Activated T-helper 17 cell treated with anti-CD3 and anti-CD28 coated beads, Interleukin-2, amount 50 U/mL, for 72 hours (primary cell): ENCODE data around the gene TMEM129. TPM values are rescaled to one million over a fixed set of nuclear protein-coding genes. Genes with fewer than 3 reads are reported as not detected.
A peak's percentile ranks its signal among the peaks of the same experiment; 100 is the strongest.

ENCODE experiments used
- ATAC-seq: fragments of 150-1000 bp; cut with Tn5 transposase; replicated peaks from 2 replicates; pipeline ENCODE4 v1.10.0; 2021; ENCODE audit warnings: mild to moderate bottlenecking, moderate library complexity
- H3K27ac Mint-ChIP-seq: one replicate; pipeline ENCODE4 v1.8.0; 2022; ENCODE audit warnings: mixed read lengths
- H3K27me3 Mint-ChIP-seq: one replicate; pipeline ENCODE4 v1.8.0; 2022; ENCODE audit warnings: mixed read lengths
- H3K36me3 Mint-ChIP-seq: one replicate; pipeline ENCODE4 v1.8.0; 2022; ENCODE audit warnings: low read depth, mild to moderate bottlenecking, mixed read lengths
- H3K4me1 Mint-ChIP-seq: one replicate; pipeline ENCODE4 v1.8.0; 2022; ENCODE audit warnings: mixed read lengths
- H3K4me3 Mint-ChIP-seq: one replicate; pipeline ENCODE4 v1.8.0; 2022; ENCODE audit warnings: mild to moderate bottlenecking, mixed read lengths
- H3K9me3 Mint-ChIP-seq: one replicate; pipeline ENCODE4 v1.8.0; 2022; ENCODE audit warnings: mixed read lengths
- total RNA-seq, 2 donors: library from RNA; stranded (reverse); gene quantifications; one replicate each; pipeline ENCODE4 v1.2.3, GENCODE V29; 2022

The TMEM129 gene
- total RNA-seq, 2 donors from 2014 or later: 15.7 to 16.0 TPM

GRCh38 chr4:1752284-1753041 is 31.3 kb upstream of the TMEM129 start:
- no peaks in the 10 kb centered on the region for H3K27me3 Mint-ChIP-seq
- H3K36me3 Mint-ChIP-seq: no peaks in the 10 kb centered on the region
- H3K4me1 Mint-ChIP-seq: no peaks in the 10 kb centered on the region
- no peaks in the 10 kb centered on the region for H3K9me3 Mint-ChIP-seq
- H3K27ac Mint-ChIP-seq: no peak overlapping the region
- H3K4me3 Mint-ChIP-seq: no peak overlapping the region
- peak; percentile 78 for ATAC-seq

DNA sequence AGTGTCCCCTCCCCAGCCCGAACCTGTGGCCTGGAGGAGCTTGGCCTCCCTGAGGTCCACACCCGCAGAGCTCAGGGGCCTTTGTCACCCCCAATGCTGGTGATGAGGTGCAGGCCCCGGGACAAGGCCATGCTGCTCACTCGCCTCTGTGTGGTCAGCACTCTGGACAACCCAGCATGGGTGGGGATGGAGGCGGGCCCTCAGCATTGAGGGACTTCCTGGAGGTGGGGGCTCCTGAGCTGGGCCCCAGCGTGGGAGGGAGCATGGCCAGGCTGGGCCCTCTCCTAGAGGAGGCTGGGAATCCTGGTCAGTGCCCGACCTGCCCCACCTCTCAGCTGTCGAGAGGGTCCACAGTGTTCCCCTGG is 30.8 kb upstream of the TMEM129 start:
- no peaks in the 10 kb centered on the region for H3K27me3 Mint-ChIP-seq
- ATAC-seq: no peak
- no peak overlapping the region for H3K4me3 Mint-ChIP-seq
- no peaks in the 10 kb centered on the region for H3K4me1 Mint-ChIP-seq
- no peaks in the 10 kb centered on the region for H3K36me3 Mint-ChIP-seq
- H3K9me3 Mint-ChIP-seq: no peaks in the 10 kb centered on the region
- no peak overlapping the region for H3K27ac Mint-ChIP-seq

- no peak overlapping the region for H3K27ac Mint-ChIP-seq
- no peak for ATAC-seq
Observed at GRCh38 chr4:1751155-1751918, 30.2 kb upstream of the TMEM129 start.

DNA sequence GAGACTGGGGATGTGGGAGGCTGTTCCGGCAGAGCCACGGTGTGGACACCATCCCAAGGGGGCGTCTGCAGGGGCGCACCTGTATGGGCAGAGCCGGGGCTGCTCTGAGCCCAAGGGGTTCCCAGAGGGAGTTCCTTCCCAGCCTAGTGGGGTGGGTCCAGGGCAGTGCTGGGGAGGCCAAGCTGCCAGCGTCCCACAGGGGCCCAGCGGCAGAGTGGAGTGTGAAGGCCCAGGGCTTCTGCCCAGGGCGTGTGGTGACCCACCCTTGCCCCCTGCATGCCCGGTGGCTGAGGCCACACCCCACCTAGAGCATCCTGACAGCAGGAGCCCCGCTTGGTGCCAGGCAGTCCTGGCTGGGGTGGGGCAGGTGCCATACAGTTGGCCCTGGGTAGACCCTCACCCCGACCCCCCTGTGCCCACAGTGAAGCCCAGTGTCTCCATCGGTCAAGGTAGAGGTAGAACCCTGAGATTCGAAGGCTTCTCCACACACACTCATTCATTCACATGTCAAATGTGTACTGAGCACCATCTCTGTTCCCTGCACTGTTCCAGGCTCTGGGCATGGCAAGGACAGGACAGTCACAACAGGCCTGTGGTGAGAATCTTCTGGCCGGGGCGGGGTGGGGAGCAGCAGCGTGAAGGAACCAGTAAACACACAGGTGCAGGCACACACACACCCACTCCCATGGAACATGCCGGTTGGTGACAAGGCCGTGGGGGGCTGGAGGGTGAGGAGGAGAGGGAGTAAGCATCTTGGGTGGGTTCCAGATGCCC is 29.4 kb upstream of the TMEM129 start:
- Mint-ChIP-seq H3K4me3 (no peak overlapping the region), H3K9me3 (no peaks in the 10 kb centered on the region), H3K36me3 (no peaks in the 10 kb centered on the region), H3K4me1 (no peaks in the 10 kb centered on the region), H3K27ac (no peak overlapping the region), H3K27me3 (no peaks in the 10 kb centered on the region)
- ATAC-seq: no peak

More at GRCh38 chr4:1751155-1751918, 30.2 kb upstream of the TMEM129 start:
- no peaks in the 10 kb centered on the region for H3K4me1 Mint-ChIP-seq
- no peaks in the 10 kb centered on the region for H3K9me3 Mint-ChIP-seq
- no peak overlapping the region for H3K4me3 Mint-ChIP-seq
- no peaks in the 10 kb centered on the region for H3K27me3 Mint-ChIP-seq
- H3K36me3 Mint-ChIP-seq: no peaks in the 10 kb centered on the region

GRCh38 chr4:1749826-1750225 is 28.7 kb upstream of the TMEM129 start:
- no peaks in the 10 kb centered on the region for H3K4me1 Mint-ChIP-seq
- no peak for ATAC-seq
- H3K9me3 Mint-ChIP-seq: no peaks in the 10 kb centered on the region
- H3K27ac Mint-ChIP-seq: no peak overlapping the region
- no peak overlapping the region for H3K4me3 Mint-ChIP-seq
- H3K27me3 Mint-ChIP-seq: no peaks in the 10 kb centered on the region
- peaks cover 6% of the 10 kb centered on the region for H3K36me3 Mint-ChIP-seq

GRCh38 chr4:1749370-1749769 is 28.2 kb upstream of the TMEM129 start:
- H3K9me3 Mint-ChIP-seq: no peaks in the 10 kb centered on the region
- no peak for ATAC-seq

DNA sequence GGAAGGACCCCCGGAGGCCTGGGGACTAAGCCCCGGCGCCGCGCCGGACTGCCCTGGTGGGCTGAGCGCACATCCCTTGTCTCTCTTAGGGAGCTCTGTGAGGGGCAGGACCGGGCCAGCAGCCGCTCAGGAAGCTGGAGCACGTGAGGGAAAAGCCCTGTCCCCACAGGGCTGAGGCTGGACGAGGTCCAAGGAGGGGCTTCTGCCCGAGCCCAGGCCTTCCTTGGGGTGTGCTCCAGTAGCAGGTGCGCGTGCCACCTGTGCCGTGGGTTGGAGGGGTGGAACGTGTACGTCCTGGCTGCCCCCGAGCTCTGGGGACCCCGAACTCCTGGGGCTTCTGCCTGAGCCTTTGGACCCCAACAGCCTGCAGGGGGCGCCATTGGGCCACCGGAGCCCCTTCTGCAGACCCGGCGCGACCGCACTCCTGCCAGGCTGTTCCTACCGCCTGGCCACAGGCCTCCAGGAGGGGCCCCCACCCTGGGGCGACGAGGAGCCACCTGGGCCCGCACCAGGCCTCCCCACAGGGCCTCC is 27.4 kb upstream of the TMEM129 start:
- no peaks in the 10 kb centered on the region for H3K27me3 Mint-ChIP-seq
- no peaks in the 10 kb centered on the region for H3K4me1 Mint-ChIP-seq
- H3K4me3 Mint-ChIP-seq: no peak overlapping the region
- no peaks in the 10 kb centered on the region for H3K9me3 Mint-ChIP-seq
- no peak overlapping the region for H3K27ac Mint-ChIP-seq
- H3K36me3 Mint-ChIP-seq: peaks cover 19% of the 10 kb centered on the region
- peak; percentile 47 for ATAC-seq

More at GRCh38 chr4:1749370-1749769, 28.2 kb upstream of the TMEM129 start:
- Mint-ChIP-seq H3K4me1 (no peaks in the 10 kb centered on the region), H3K27me3 (no peaks in the 10 kb centered on the region), H3K27ac (no peak overlapping the region), H3K4me3 (no peak overlapping the region), H3K36me3 (peaks cover 10% of the 10 kb centered on the region)

DNA sequence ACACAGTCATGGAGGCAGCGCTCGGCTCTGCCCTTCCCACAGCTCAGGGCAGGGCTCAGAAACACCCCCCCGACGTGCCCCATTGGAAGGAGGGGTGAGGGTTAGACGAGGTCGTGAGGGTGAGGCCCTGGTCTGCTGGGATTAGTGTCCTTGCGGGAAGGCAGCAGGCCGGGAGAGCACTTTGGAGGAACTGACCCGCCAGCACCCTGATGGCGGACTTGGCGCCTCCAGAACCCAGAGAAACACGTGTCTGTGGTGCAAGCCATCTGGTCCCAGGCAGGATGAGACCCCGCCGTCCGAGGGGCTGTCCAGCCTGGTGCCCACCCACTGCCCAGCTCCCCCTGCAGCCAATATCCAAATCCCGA is 26.5 kb upstream of the TMEM129 start:
- H3K4me3 Mint-ChIP-seq: no peak overlapping the region
- no peaks in the 10 kb centered on the region for H3K4me1 Mint-ChIP-seq
- no peaks in the 10 kb centered on the region for H3K9me3 Mint-ChIP-seq
- no peaks in the 10 kb centered on the region for H3K27me3 Mint-ChIP-seq
- H3K36me3 Mint-ChIP-seq: peaks cover 28% of the 10 kb centered on the region
- no peak for ATAC-seq
- no peak overlapping the region for H3K27ac Mint-ChIP-seq

- no peak overlapping the region for H3K4me3 Mint-ChIP-seq
- no peaks in the 10 kb centered on the region for H3K9me3 Mint-ChIP-seq
- H3K4me1 Mint-ChIP-seq: no peaks in the 10 kb centered on the region
- peaks cover 34% of the 10 kb centered on the region for H3K36me3 Mint-ChIP-seq
- H3K27me3 Mint-ChIP-seq: no peaks in the 10 kb centered on the region
- no peak for ATAC-seq
- H3K27ac Mint-ChIP-seq: no peak overlapping the region
Observed at GRCh38 chr4:1746919-1747602, 25.9 kb upstream of the TMEM129 start.

- peak; percentile 74 for ATAC-seq
- peaks cover 41% of the 10 kb centered on the region for H3K36me3 Mint-ChIP-seq
- H3K27me3 Mint-ChIP-seq: no peaks in the 10 kb centered on the region
- H3K4me3 Mint-ChIP-seq: no peak overlapping the region
- no peaks in the 10 kb centered on the region for H3K4me1 Mint-ChIP-seq
- H3K9me3 Mint-ChIP-seq: no peaks in the 10 kb centered on the region
- H3K27ac Mint-ChIP-seq: no peak overlapping the region
Observed at GRCh38 chr4:1746265-1746691, 25.2 kb upstream of the TMEM129 start.

DNA sequence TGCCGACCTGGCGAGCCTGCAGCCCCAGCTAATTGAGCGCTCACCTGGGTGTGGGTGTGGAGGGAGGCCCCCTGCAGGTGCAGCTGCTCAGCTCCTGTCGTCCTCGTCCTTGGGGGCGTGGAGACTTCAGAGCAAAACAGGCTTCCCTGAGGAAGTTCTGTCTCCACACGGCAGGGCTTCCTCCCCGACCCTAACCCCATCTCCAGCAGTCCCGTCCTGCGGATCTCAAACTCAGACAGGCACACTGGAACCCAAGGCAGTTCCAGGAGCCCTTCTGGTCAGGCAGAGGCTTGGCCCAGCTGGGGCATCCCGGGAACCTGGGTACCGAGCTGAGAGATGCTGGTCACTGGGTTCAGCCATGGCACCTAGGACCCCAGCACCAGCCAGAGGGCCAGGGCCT is 24.6 kb upstream of the TMEM129 start:
- Mint-ChIP-seq H3K4me3 (no peak overlapping the region), H3K9me3 (no peaks in the 10 kb centered on the region), H3K36me3 (peaks cover 47% of the 10 kb centered on the region), H3K27ac (no peak overlapping the region), H3K27me3 (no peaks in the 10 kb centered on the region), H3K4me1 (no peaks in the 10 kb centered on the region)
- ATAC-seq: no peak

DNA sequence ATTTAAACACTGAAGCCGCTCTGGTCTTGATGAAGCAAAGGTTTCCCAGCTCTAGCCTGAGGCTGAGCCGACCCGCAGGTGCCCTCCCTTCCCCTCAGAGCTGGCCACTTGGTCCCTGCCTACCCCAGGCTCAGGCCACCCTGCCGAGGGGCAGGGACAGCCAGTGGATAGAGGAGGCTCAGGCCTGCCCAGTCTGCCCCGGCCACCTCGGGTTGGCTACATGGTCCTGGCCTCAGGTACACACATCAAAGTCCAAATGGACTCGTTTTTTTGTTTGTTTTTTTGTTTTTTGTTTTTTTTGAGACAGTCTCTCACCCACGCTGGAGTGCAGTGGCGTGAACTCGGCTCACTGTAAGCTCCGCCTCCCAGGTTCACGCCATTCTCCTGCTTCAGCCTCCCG is 24.0 kb upstream of the TMEM129 start:
- H3K4me3 Mint-ChIP-seq: no peak overlapping the region
- H3K27me3 Mint-ChIP-seq: no peaks in the 10 kb centered on the region
- no peaks in the 10 kb centered on the region for H3K4me1 Mint-ChIP-seq
- ATAC-seq: no peak
- H3K27ac Mint-ChIP-seq: no peak overlapping the region
- H3K36me3 Mint-ChIP-seq: peaks cover 52% of the 10 kb centered on the region
- H3K9me3 Mint-ChIP-seq: no peaks in the 10 kb centered on the region

DNA sequence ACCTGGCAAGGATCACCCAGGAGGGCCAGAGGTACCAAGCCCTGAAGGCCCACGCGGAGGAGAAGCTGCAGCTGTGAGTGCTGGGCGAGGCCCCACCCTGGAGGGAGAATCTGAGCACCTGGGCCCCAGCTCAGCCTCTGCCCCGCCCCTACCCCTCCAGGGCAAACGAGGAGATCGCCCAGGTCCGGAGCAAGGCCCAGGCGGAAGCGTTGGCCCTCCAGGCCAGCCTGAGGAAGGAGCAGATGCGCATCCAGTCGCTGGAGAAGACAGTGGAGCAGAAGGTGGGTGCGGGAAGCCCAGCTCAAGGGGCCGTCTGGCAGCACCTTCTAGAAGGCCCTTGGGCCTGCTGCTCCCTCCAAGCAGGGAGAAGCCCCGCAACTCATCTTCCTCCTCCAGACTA is 23.4 kb upstream of the TMEM129 start:
- Mint-ChIP-seq H3K4me1 (no peaks in the 10 kb centered on the region), H3K27ac (no peak overlapping the region), H3K9me3 (no peaks in the 10 kb centered on the region), H3K36me3 (peaks cover 59% of the 10 kb centered on the region), H3K27me3 (no peaks in the 10 kb centered on the region), H3K4me3 (no peak overlapping the region)
- no peak for ATAC-seq

GRCh38 chr4:1743975-1744374 is 22.9 kb upstream of the TMEM129 start:
- Mint-ChIP-seq H3K4me1 (no peaks in the 10 kb centered on the region), H3K27ac (no peak overlapping the region), H3K36me3 (peaks cover 64% of the 10 kb centered on the region), H3K4me3 (no peak overlapping the region), H3K27me3 (no peaks in the 10 kb centered on the region), H3K9me3 (no peaks in the 10 kb centered on the region)
- no peak for ATAC-seq
